Stimulated activated CD8-positive, alpha-beta memory T cell treated with anti-CD3 and anti-CD28 coated beads, Interleukin-15, amount 100 ng/mL, for 4 hours (primary cell): ENCODE data around the gene HOXB2.
"Not testable (repeated sequence)": the region's sequence is repeated elsewhere in the genome, so short reads cannot be mapped to it uniquely, and the experiment has no call there.

Experiments used
- DNase-seq, 2 donors: peaks; one replicate each; pipeline ENCODE4 v3.0.0-alpha.2; 2020; ENCODE audit warnings: low read depth in 2 of 2

HOXB2 gene

DNA sequence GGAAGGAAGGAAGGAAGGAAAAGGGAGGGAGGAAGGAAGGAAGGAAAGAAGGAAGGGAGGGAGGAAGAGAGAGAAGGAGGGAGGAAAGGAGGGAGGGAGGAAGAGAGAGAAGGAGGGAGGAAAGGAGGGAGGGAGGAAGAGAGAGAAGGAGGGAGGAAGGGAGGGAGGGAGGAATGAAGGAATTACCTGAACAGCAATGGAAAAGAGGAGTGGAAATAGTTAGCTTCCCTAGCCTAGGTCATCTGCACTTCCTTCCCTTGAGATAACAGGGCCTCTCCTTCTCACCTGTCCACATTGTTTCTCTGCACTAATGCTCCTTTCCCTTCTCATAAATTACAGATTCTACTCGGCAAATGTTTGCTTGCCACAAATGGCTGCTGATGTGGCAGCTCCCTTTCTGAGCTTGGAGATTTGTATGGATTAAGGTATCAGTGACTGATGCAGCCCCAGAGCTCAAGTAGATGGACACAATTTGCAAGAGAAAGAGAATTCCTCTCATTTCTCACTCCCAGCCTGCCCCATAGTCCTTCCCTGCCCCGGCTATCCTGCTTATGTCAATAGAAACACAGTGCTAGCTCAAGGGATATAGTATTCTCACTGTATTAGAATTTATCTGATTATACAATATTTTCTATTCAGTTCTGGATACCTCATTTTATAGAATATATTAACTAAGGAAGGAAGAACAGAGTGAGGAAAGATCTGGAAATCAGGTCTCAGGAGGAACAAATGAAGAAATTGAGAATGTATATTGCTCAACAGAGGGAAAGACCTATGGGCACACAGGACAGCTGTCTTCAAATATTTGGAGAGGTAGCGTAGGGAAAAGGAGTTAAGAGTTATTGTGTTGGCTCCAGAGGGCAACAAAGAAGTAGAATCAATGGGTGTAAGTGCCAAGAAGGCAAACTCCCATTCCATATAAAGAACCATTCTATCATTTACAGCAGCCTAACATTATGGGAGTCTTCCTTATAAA lies 28.7 kb downstream of the HOXB2 start:
- DNase-seq, result no peak

DNA sequence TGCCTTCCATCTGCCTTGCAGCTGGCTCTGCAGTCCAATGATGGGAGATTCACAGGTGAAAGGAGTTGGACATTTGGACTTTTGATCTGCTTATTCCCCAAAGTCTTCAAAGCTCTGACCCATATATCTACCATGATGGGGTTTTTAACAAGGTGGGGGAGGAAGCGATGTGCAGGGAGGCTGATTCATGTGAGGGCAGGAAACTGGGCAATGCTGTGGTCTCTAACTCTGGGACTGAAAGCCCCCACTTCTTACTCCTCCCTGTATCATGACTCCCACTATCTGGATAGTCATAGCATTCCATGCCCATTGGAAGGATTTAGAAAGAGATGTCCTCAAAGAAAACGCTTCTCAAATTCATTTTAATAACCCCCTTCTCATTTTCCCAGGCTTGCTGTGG lies 30.4 kb downstream of the HOXB2 start:
- DNase-seq, result no peak

DNA sequence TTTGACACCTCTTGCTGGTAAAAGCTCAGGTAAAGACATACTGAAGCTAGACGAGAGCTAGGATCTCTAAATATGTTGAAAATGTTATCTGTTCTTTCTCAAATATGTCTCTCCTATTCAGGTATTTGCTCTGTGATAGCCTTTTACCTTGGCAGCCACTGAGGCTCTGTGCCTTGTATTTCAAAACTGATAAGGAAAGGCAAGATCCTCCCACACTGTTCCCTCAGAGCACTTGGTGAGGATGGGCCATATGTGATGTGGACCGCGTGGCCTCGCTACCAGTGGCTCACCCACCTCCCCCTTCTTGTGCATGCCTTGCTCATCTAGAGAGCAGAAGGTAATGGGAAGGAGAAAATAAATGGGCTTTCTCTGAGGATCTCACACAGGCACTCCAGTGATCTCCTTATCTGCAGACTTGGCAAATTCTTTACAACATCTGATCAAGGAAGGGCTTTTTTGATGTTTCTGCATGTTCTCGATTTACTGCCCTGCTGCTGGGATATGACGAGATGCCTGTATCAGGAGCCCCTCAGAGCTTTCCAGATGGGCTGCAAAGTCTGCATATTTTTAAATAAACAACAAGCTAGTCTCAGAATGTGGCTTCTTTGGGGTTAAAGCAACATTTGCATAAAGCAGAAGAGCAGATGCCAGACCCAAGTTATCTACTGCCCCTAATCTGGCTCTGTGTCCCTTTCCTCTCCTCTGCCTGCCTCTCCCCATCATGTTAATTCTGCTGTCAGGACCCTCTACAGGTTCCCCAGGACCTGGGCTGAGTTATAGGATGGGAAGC lies 31.0 kb downstream of the HOXB2 start:
- DNase-seq, result no peak

DNA sequence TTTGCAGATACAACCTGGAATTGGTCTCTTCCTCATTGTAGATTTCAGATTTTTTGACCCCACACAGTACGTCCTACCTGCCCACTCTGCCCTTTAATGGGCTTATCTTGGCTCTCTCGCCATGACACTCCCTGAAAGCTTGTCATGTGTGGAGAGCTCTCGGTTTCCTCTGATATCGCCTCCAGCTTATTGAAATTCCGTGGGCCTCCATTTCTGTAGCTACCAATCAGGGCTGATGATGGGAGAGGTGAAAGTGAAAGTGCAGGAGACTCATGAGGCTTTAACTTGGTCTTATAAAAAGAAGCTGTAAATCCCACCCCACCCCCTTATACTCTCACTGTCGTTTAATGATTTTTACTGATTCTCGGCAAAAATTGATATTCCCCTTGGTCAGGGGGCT lies 31.8 kb downstream of the HOXB2 start:
- no peak for DNase-seq

- DNase-seq, result no peak
Measured at GRCh38 chr17:48510761-48511604, 33.9 kb downstream of the HOXB2 start.

GRCh38 chr17:48510381-48510760 lies 34.5 kb downstream of the HOXB2 start:
- no peak for DNase-seq

DNA sequence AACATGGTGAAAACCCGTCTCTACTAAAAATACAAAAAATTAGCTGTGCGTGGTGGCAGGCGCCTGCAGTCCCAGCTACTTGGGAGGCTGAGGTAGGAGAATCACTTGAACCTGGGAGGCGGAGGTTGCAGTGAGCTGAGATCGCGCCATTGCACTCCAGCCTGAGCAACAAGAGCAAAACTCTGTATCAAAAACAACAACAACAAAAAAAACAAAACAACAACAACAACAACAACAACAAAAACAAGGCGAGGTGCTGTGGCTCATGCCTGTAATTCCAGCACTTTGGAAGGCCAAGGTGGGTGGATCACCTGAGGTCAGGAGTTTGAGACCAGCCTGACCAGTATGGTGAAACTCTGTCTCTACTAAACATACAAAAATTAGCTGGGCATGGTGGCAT lies 35.2 kb downstream of the HOXB2 start:
- DNase-seq, result not testable (repeated sequence)

DNA sequence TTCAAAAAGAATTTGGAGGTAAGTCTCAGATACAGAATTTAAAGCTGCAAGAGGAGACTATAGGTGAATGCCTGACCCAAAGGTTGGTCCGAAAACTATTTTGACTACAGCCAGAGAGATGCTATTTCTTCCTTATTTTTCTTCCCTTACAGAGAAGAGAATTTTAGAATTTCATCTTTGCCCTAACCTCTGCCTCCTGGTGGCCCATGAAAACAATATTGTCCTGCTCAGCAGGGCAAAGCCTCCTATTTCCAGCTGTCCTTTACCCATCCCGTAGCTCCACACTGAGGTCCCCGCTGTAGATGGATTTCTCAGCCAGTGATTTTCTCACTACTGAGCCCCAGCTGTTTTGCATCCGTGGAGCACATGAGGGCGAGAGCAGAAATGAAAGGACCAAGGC lies 38.7 kb downstream of the HOXB2 start:
- no peak for DNase-seq

- peak in 1 of 2 donors; percentile 11 for DNase-seq
Measured at GRCh38 chr17:48505788-48506187, 39.1 kb downstream of the HOXB2 start.

DNA sequence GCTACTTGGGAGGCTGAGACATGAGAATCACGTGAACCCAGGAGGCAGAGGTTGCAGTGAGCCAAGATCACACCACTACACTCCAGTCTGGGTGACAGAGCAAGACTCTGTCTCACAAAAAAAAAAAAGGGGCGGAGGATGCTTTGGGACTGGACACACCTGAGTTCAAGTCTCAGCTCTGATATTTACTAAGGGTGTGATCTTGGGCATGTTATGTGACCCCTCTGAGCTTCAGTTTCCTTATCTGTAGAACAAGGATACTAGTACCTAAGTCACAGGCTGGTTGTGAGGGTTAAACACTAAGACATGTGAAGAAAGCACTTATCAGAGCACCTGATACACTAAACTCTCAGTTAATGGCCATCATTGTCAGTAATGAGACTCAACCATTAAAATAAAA lies 40.0 kb downstream of the HOXB2 start:
- no peak for DNase-seq

DNA sequence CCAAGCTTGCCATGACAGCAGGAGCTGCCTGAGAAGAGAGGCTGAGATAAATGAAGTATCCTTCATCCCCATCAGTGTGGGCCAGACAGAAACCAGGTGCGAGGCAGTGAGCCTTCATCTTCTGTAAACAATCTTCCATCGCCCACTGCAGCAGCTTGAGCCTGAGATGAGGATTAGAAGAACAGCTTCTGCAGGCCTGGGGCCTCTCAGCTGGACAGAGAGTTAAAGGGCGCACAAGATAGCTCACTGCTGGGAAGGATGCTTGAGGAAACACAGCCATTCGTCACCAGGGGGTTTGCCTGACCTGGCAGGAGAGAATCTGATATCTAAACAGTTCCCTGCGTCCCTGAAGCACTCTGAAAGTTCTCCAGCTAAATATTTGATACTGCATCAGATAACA lies 41.2 kb downstream of the HOXB2 start:
- DNase-seq, result no peak

GRCh38 chr17:48502901-48503300 lies 42.0 kb downstream of the HOXB2 start:
- DNase-seq, result no peak

GRCh38 chr17:48502312-48502711 lies 42.6 kb downstream of the HOXB2 start:
- DNase-seq, result no peak

- no peak for DNase-seq
Measured at GRCh38 chr17:48500435-48501426, 44.2 kb downstream of the HOXB2 start.

- no peak for DNase-seq
Measured at GRCh38 chr17:48499735-48500434, 45.0 kb downstream of the HOXB2 start.

GRCh38 chr17:48499248-48499647 lies 45.7 kb downstream of the HOXB2 start:
- DNase-seq, result no peak

GRCh38 chr17:48498164-48498850 lies 46.6 kb downstream of the HOXB2 start:
- no peak for DNase-seq

GRCh38 chr17:48497103-48497502 lies 47.8 kb downstream of the HOXB2 start:
- no peak for DNase-seq

DNA sequence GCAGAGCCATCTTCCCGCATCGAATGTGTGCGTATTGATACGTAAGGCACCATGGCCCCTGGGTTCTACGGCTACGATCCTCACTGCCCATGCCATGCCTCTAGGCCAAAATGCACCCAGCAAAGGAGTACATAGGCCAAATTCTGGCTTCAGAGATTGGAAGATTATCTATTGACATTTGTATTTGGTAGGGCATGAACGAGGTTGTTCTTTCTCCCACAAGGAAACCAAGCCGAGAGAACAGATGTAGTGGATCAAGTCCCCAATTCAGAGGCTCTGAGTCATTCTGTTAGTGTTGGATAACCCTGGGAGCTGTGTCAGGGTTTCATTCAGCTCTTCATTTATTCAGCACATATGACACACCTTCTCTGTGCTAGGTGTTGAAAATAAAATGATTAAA lies 50.6 kb downstream of the HOXB2 start:
- no peak for DNase-seq
